ENCODE results near the gene CCDC90B.
"Not testable (repeated sequence)": the region's sequence is repeated elsewhere in the genome, so short reads cannot be mapped to it uniquely, and the experiment has no call there.

CCDC90B gene

DNA sequence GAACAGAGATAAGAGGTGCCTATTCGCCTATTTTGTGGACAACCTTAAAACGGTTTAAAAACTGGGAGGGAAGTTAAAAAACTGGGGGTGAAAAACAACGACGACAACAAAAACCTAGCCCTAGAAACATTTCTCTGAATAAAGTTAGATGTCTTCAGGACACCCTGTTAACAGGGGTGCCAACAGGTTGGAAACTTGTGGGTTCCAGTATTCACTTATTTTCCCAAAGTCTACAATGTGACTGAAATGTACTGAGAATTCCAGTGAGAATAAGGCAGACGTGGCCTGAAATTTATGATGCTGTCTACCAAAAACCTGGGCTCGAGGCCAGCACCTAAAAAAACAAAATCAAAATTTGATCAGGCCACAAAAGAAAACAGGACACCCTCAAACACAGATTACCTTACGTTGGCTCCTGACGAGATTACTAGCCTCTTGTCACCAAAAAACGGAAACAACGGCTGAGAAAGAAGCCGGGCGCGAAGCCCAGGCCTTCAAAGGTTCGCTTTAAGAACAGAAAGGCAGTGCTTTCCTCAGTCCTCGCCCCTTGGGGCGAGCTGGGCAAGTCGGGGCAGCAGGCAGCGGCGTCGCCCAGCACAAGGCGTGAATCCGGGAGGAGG, 906 bp downstream of the CCDC90B start:
- DNase-seq = no peak

- DNase-seq = no peak
Measured at GRCh38 chr11:83284501-83285150, 1.5 kb downstream of the CCDC90B start.

- DNase-seq = no peak
Measured at GRCh38 chr11:83282084-83282716, 4.0 kb downstream of the CCDC90B start.

DNA sequence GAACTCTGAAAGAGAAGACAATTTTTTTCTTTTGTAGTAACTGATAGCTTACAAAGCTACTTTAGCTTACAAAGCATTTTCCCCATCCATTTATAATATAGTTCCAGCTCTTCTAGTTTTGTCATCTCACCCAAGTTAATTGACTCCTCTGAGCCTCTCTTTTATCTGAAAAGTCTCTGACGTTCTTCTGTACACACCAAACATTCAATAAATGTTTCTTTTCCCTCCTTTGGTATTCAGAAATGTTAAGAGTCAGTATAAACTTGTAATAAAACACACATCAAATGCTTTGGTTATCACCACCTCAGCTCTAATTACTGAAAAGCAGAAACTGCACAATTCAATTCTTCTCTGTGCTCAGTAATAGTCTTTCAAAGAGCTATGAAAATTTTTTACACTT, 5.9 kb downstream of the CCDC90B start:
- no peak for DNase-seq

GRCh38 chr11:83278351-83278750, 7.8 kb downstream of the CCDC90B start:
- no peak for DNase-seq

GRCh38 chr11:83275888-83276641, 10.1 kb downstream of the CCDC90B start:
- no peak for DNase-seq

GRCh38 chr11:83272627-83273026, 13.5 kb downstream of the CCDC90B start:
- no peak for DNase-seq

DNA sequence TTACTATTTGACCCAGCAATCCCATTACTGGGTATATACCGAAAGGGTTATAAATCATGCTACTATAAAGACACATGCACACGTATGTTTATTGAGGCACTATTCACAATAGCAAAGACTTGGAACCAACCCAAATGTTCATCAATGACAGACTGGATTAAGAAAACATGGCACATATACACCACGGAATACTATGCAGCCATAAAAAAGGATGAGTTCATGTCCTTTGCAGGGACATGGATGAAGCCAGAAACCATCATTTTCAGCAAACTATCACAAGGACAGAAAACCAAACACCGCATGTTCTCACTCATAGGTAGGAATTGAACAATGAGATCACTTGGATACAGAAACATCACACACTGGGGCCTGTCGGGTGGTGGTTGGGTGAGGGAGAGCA, 14.4 kb downstream of the CCDC90B start:
- DNase-seq = not testable (repeated sequence)

GRCh38 chr11:83269080-83269479, 17.1 kb downstream of the CCDC90B start:
- DNase-seq = not testable (repeated sequence)

DNA sequence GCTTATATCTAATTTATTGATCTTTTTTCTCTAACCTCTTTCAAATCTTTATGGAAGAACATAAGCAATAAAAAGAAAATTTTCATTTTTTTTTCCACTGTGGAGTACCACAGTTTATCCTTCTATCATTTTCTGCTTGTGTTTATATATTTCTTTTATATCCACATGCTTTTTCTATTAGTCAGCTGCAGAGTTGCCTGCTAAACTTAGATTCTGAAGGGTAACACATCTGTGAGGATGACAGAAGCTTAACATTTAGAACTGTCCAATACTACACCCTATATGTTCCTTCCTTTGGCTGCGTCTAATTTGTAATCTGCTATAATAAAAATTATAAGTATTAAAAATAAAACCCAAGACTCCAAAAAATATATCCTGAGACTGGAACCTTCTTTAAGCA, 20.8 kb downstream of the CCDC90B start:
- DNase-seq = no peak

DNA sequence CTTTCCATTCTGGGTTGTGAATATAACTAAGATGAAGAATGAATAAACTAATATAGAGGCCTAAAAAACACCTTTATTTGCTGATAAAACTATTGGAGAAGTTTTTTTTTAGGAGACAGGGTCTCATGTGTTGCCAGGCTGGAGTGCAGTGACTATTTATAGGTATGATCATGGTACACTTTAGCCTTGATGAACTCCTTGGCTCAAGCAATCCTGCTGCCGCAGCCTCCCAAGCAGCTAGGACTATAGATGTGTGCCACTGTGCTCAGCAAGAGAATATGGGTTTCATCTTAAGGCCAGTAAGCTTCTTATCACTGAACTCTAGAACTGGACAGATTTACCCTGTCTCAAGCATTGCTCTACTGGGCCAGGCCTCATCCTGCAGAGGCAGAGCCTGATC, 26.6 kb downstream of the CCDC90B start:
- DNase-seq = no peak

GRCh38 chr11:83257761-83258168, 28.4 kb downstream of the CCDC90B start:
- DNase-seq = no peak

- DNase-seq = no peak
Measured at GRCh38 chr11:83256602-83257340, 29.4 kb downstream of the CCDC90B start.

- DNase-seq = no peak
Measured at GRCh38 chr11:83255366-83255765, 30.8 kb downstream of the CCDC90B start.

DNA sequence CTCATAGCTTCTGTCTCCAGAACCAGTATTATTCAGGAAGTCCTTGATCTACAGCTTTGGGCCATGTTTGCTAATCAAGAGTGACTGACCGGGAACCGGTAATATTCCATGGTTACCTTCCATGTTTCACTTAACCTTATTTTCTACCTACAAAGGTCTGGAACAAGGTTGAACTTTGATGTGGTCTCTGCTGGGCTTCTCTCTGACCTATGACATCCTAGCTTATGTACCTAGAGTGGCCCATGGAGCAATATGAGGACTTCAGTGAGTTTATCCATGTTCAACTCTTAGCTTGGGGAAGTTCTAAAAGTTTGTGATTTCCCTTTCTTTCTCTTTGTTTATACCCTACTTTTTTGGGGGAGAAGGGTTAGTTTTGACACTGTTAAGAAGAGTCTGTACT, 33.2 kb downstream of the CCDC90B start:
- no peak for DNase-seq

- DNase-seq = no peak
Measured at GRCh38 chr11:83252266-83252665, 33.9 kb downstream of the CCDC90B start.

DNA sequence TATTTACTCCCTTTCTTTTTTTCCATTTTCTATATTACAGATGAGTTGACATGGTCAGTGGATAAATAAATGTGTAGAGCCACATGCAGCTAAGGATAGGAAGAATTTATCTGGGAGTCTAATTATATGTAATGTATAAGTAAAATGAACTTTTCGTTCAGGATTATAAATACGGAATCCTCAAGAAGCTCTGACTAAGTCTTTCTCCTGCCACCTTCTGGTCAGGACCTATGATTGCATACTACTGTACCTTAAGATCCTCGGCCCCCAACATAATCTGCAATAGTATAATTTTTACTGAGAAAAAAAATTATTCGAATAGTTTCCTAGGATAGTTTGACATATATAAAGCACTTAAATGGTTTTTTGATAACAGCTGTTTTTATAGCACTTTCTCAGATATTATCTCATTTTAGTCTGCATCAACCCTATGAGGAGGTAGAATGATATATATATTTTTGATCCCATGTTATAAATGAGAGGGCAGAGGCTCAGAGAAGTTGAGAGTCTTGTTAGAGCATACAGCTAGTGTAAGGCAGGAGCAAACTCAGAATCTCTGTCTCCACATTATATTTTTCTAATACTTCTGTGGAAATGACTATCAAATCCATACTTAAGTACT, 36.1 kb downstream of the CCDC90B start:
- no peak for DNase-seq

GRCh38 chr11:83249445-83249844, 36.7 kb downstream of the CCDC90B start:
- no peak for DNase-seq

GRCh38 chr11:83241291-83241946, 44.7 kb downstream of the CCDC90B start:
- DNase-seq = peak; percentile 25

GRCh38 chr11:83238111-83238510, 48.1 kb downstream of the CCDC90B start:
- DNase-seq = no peak

GRCh38 chr11:83235825-83236224, 50.3 kb downstream of the CCDC90B start:
- no peak for DNase-seq

DNA sequence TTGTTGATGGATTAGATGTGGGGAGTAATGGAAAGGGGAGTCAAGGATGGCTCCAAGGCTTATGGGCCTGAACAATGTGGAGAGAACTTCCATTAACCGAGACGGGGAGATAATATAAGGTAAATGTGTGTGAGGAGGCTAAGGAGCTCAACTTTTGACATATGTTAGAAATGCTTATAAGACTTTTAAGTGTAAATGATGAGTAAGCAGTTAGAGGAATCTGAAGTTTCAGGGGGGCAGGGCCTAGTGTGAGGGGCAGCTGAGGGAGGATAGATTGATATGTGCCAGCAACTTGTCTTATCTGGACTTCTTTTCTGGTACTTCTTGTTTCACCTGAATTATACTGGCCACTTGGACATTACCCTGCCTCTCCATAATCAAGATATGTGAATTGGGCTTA, 62.7 kb downstream of the CCDC90B start:
- no peak for DNase-seq

Data from KG1 (cell line).